Measurements from ENCODE around the gene ADARB2.

DNA sequence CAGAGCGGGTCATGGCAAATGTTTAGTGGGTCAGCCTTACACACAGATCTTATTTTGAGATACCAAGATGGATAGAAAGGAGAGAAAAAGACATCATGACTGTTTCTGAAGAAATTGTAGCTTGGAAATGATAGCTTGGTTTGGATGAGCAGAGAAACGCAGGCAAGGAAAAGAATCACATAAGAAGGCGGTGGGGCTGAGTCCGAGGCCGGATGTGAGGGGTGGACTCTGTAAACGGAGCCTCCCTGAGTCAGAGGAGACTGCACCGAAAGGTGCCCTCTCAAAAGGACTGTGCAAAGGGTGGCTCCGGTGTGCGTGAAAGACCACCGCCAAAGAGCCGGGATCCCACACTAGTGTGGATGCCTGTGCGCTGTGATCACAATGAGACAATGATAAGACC lies 53.7 kb downstream of the ADARB2 start:
- TF ChIP-seq POLR2A (IDR thresholded peaks at IDR 0.05; ENCODE audit: low read depth, low read length) = no peak
- no peak for TF ChIP-seq POLR2AphosphoS5 (IDR thresholded peaks at IDR 0.05; ENCODE audit: low read depth, low read length)
- TF ChIP-seq TAF1 (IDR thresholded peaks at IDR 0.05; ENCODE audit: low read depth, low read length) = no peak
- no peak for TF ChIP-seq SPI1 (IDR thresholded peaks at IDR 0.05; ENCODE audit: low read depth, low read length)
